Keratinocyte (primary cell): ENCODE results near the gene RAX2. TPM values are rescaled to one million over a fixed set of nuclear protein-coding genes. Genes with fewer than 3 reads are reported as not detected.

ENCODE experiments used
- DNase-seq: peaks from one replicate; pipeline ENCODE4 v3.0.0-alpha.2; 2011; ENCODE audit warnings: low read depth, missing footprints, low spot score
- FAIRE-seq: peaks from 2 replicates; lab custom pipeline; 2011; peaks lifted over from hg19 to GRCh38; lab: Jason Lieb, UNC
- H2AFZ ChIP-seq: 2 replicates; pipeline ENCODE4 v1.6.0; 2012; ENCODE audit warnings: low read length, control low read depth, inconsistent platforms; ENCODE audit not compliant: control insufficient read depth
- H3K27ac ChIP-seq: 2 replicates; pipeline ENCODE4 v1.5.1; 2011; ENCODE audit warnings: low read length; ENCODE audit not compliant: control insufficient read depth, insufficient read depth
- H3K27me3 ChIP-seq: 3 replicates; pipeline ENCODE4 v1.6.0; 2011; ENCODE audit warnings: low read length; ENCODE audit not compliant: control insufficient read depth, insufficient read depth; ENCODE audit errors: extremely low read depth
- H3K36me3 ChIP-seq, 2 experiments: 2 replicates in 1 of 2; 3 replicates in 1 of 2; pipeline ENCODE4 v1.5.1; 2011; ENCODE audit warnings: low read length in 2 of 2, mild to moderate bottlenecking in 1 of 2; ENCODE audit not compliant: control insufficient read depth in 2 of 2, insufficient read depth in 2 of 2; ENCODE audit errors: extremely low read depth in 1 of 2
- H3K4me1 ChIP-seq: 3 replicates; pipeline ENCODE4 v1.5.1; 2011; ENCODE audit warnings: low read length; ENCODE audit not compliant: control insufficient read depth, insufficient read depth; ENCODE audit errors: extremely low read depth
- H3K4me2 ChIP-seq: 3 replicates; pipeline ENCODE4 v1.6.0; 2011; ENCODE audit warnings: low read depth, low read length; ENCODE audit not compliant: control insufficient read depth, insufficient read depth; ENCODE audit errors: extremely low read depth
- H3K4me3 ChIP-seq, 3 experiments: fragments of 200-600 bp in 1 of 3; sonication (generic) in 1 of 3; 2 replicates in 2 of 3; 3 replicates in 1 of 3; pipeline ENCODE4 v1.5.1; 2011 to 2016; ENCODE audit warnings: low read length in 3 of 3, mild to moderate bottlenecking in 3 of 3, control low read depth in 2 of 3, inconsistent platforms in 1 of 3, low read depth in 1 of 3, mixed read lengths in 1 of 3, mixed run types in 1 of 3, moderate library complexity in 1 of 3; ENCODE audit not compliant: control insufficient read depth in 2 of 3, insufficient read depth in 2 of 3; ENCODE audit errors: extremely low read depth in 1 of 3
- H3K79me2 ChIP-seq: 2 replicates; pipeline ENCODE4 v1.6.0; 2012; ENCODE audit warnings: low read length; ENCODE audit not compliant: control insufficient read depth, insufficient read depth
- H3K9ac ChIP-seq: 3 replicates; pipeline ENCODE4 v1.6.0; 2011; ENCODE audit warnings: low read length; ENCODE audit not compliant: control insufficient read depth, insufficient read depth; ENCODE audit errors: extremely low read depth
- H3K9me1 ChIP-seq: 3 replicates; pipeline ENCODE4 v1.6.0; 2011; ENCODE audit warnings: low read length; ENCODE audit not compliant: control insufficient read depth, insufficient read depth; ENCODE audit errors: extremely low read depth
- H3K9me3 ChIP-seq: 2 replicates; pipeline ENCODE4 v1.5.1; 2012; ENCODE audit warnings: low read depth, low read length; ENCODE audit not compliant: control insufficient read depth
- H4K20me1 ChIP-seq: 3 replicates; pipeline ENCODE4 v1.6.0; 2011; ENCODE audit warnings: low read length; ENCODE audit not compliant: control insufficient read depth, insufficient read depth; ENCODE audit errors: extremely low read depth
- EZH2 ChIP-seq: IDR thresholded peaks from one replicate; pipeline ENCODE4 v1.6.1; 2012; ENCODE audit warnings: inconsistent platforms, mild to moderate bottlenecking, low read length, moderate library complexity
- dilution Hi-C: fragments of 300-500 bp; cut with MboI; formaldehyde crosslinking; loops from one replicate; pipeline ENCODE4 v1.7.0; 2020; ENCODE audit warnings: low sequenced_read_pairs; ENCODE audit not compliant: extremely low pct_ligation_motif_present
- polyA plus RNA-seq, 5 experiments: library from polyadenylated mRNA; depleted of rRNA in 3 of 5; stranded (reverse) in 3 of 5; stranded (forward) in 1 of 5; unstranded in 1 of 5; fragments of >200 nt; gene quantifications; 1 replicate in 1 of 5; 2 replicates in 3 of 5; 3 replicates in 1 of 5; pipeline versions ENCODE4 v1.2.1 to v1.2.3, GENCODE V29; 2011 to 2012; ENCODE audit warnings: missing spikeins in 2 of 5, low read depth in 1 of 5, low replicate concordance in 1 of 5
- TF ChIP-seq, protein P1 (sequence below), 3 experiments: IDR thresholded peaks in 1 of 3; conservative IDR thresholded peaks in 1 of 3; optimal IDR thresholded peaks in 1 of 3; 2 replicates in 2 of 3; 3 replicates in 1 of 3; pipeline versions ENCODE3 to v1.5.1; 2011; ENCODE audit warnings: low read length in 3 of 3, mild to moderate bottlenecking in 3 of 3, moderate library complexity in 2 of 3, control low read depth in 1 of 3, inconsistent platforms in 1 of 3; ENCODE audit not compliant: insufficient read depth in 2 of 3; ENCODE audit errors: extremely low read depth in 1 of 3

Gene RAX2
- polyA plus RNA-seq, 1 donor (not counting 4 experiments of a cell fraction or from before 2014, with no cell fraction given), result not detected

DNA sequence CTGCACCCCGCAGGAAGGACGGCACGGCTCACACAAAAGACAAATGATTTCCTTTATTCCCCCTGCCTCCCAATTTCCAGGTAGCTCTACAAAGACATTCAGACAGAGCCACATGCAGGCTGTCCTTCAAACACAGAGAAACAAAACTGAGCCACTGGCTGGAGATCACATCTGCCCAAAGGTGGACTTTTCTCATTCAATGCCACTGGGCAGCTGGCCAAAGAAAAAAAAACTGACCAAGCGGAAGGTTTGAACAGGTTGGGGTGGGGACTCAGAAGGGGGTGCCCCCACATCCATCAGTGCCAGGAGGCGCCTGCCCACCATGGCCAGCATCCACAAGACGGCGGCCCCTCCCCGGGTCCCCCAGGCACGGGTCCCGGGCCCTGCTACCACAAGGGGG is 32.0 kb upstream of the RAX2 start:
- H3K9me1 ChIP-seq, result no peaks in the 10 kb centered on the region
- no peaks in the 10 kb centered on the region for H4K20me1 ChIP-seq
- H2AFZ ChIP-seq, result no peak overlapping the region
- no peak overlapping the region for H3K4me3 ChIP-seq
- FAIRE-seq, result no peak
- dilution Hi-C loops, result no loop called here
- H3K4me1 ChIP-seq, result peaks cover 2% of the 10 kb centered on the region
- H3K9me3 ChIP-seq, result peaks cover 4% of the 10 kb centered on the region
- no peaks in the 10 kb centered on the region for H3K36me3 ChIP-seq
- no peak overlapping the region for H3K27ac ChIP-seq
- TF ChIP-seq EZH2, result no peak
- TF ChIP-seq, protein P1, sequence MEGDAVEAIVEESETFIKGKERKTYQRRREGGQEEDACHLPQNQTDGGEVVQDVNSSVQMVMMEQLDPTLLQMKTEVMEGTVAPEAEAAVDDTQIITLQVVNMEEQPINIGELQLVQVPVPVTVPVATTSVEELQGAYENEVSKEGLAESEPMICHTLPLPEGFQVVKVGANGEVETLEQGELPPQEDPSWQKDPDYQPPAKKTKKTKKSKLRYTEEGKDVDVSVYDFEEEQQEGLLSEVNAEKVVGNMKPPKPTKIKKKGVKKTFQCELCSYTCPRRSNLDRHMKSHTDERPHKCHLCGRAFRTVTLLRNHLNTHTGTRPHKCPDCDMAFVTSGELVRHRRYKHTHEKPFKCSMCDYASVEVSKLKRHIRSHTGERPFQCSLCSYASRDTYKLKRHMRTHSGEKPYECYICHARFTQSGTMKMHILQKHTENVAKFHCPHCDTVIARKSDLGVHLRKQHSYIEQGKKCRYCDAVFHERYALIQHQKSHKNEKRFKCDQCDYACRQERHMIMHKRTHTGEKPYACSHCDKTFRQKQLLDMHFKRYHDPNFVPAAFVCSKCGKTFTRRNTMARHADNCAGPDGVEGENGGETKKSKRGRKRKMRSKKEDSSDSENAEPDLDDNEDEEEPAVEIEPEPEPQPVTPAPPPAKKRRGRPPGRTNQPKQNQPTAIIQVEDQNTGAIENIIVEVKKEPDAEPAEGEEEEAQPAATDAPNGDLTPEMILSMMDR (optimal IDR thresholded peaks at IDR 0.05 in 1 of 3, IDR thresholded peaks at IDR 0.05 in 1 of 3, conservative IDR thresholded peaks at IDR 0.05 in 1 of 3; ENCODE audit: extremely low read depth in 1 of 3, insufficient read depth in 2 of 3, low read length in 3 of 3), result no peak
- H3K27me3 ChIP-seq, result peaks cover 30% of the 10 kb centered on the region
- H3K79me2 ChIP-seq, result no peaks in the 10 kb centered on the region
- no peak overlapping the region for H3K9ac ChIP-seq
- DNase-seq, result no peak
- H3K4me2 ChIP-seq, result no peak overlapping the region

GRCh38 chr19:3803114-3803888 is 31.3 kb upstream of the RAX2 start:
- no peak overlapping the region for H2AFZ ChIP-seq
- TF ChIP-seq, protein P1 (optimal IDR thresholded peaks at IDR 0.05 in 1 of 3, IDR thresholded peaks at IDR 0.05 in 1 of 3, conservative IDR thresholded peaks at IDR 0.05 in 1 of 3; ENCODE audit: extremely low read depth in 1 of 3, insufficient read depth in 2 of 3, low read length in 3 of 3), result no peak
- TF ChIP-seq EZH2, result no peak
- H3K9ac ChIP-seq, result no peak overlapping the region
- H3K4me1 ChIP-seq, result peaks cover 2% of the 10 kb centered on the region
- FAIRE-seq (no peak), DNase-seq (no peak)
- no peaks in the 10 kb centered on the region for H3K79me2 ChIP-seq
- no peaks in the 10 kb centered on the region for H3K36me3 ChIP-seq
- H3K4me2 ChIP-seq, result no peak overlapping the region
- no peak overlapping the region for H3K27ac ChIP-seq
- H3K9me3 ChIP-seq, result peaks cover 4% of the 10 kb centered on the region
- H4K20me1 ChIP-seq, result no peaks in the 10 kb centered on the region
- no peak overlapping the region for H3K4me3 ChIP-seq
- no peaks in the 10 kb centered on the region for H3K9me1 ChIP-seq
- dilution Hi-C loops, result no loop called here
- H3K27me3 ChIP-seq, result peaks cover 30% of the 10 kb centered on the region
